HepG2 (cell line): ENCODE data around the gene MCEE. TPM values are rescaled to one million over a fixed set of nuclear protein-coding genes. Genes with fewer than 3 reads are reported as not detected.

ENCODE experiments used
- BCL6 ChIP-seq: IDR thresholded peaks from 2 replicates; pipeline ENCODE4 v1.6.1; 2016; ENCODE audit warnings: missing genetic modification reagents, missing compliant biosample characterization
- CEBPB ChIP-seq: IDR thresholded peaks from 2 replicates; pipeline ENCODE4 v1.6.1; 2011; ENCODE audit warnings: low read depth, low read length, improper control_type of control experiment, borderline replicate concordance
- CEBPG ChIP-seq: IDR thresholded peaks from 2 replicates; pipeline ENCODE4 v1.6.1; 2016
- GTF3A ChIP-seq: sonication (generic); formaldehyde crosslinking; conservative IDR thresholded peaks from 2 replicates; pipeline ENCODE4 v1.4.0; 2020; ENCODE audit warnings: mild to moderate bottlenecking, missing genetic modification reagents
- HNF4A ChIP-seq: sonication (generic); formaldehyde crosslinking; IDR thresholded peaks from 2 replicates; pipeline ENCODE4 v1.4.0; 2020; ENCODE audit warnings: missing genetic modification reagents
- JDP2 ChIP-seq: sonication (generic); formaldehyde crosslinking; IDR thresholded peaks from 2 replicates; pipeline ENCODE4 v1.8.1; 2022; ENCODE audit warnings: missing genetic modification reagents, borderline replicate concordance
- KDM1A ChIP-seq: IDR thresholded peaks from 2 replicates; pipeline ENCODE4 v1.6.1; 2016; ENCODE audit warnings: missing compliant biosample characterization
- MEF2D ChIP-seq: sonication (generic); formaldehyde crosslinking; IDR thresholded peaks from 2 replicates; pipeline ENCODE4 v1.5.1; 2020; ENCODE audit warnings: mild to moderate bottlenecking, missing genetic modification reagents
- NCOR1 ChIP-seq: fragments of 200-600 bp; sonication (generic); IDR thresholded peaks from 2 replicates; pipeline ENCODE4 v1.7.0; 2017; ENCODE audit warnings: antibody characterized with exemption, low read length, borderline replicate concordance
- RXRB ChIP-seq: IDR thresholded peaks from 2 replicates; pipeline ENCODE4 v1.6.1; 2016; ENCODE audit warnings: borderline replicate concordance, missing genetic modification reagents, missing compliant biosample characterization
- SOX6 ChIP-seq, 2 experiments: fragments of 450-650 bp in 1 of 2; sonication (generic) in 1 of 2; formaldehyde crosslinking in 1 of 2; IDR thresholded peaks; 2 replicates each; pipeline versions ENCODE4 v1.4.0 to v1.6.1; 2017 to 2020; ENCODE audit warnings: antibody characterized with exemption in 1 of 2, mild to moderate bottlenecking in 1 of 2, missing genetic modification reagents in 1 of 2
- STAG1 ChIP-seq: sonication (generic); formaldehyde crosslinking; IDR thresholded peaks from 2 replicates; pipeline ENCODE4 v1.4.0; 2020; ENCODE audit warnings: missing genetic modification reagents
- TGIF2 ChIP-seq: IDR thresholded peaks from 2 replicates; pipeline ENCODE4 v1.6.1; 2016; ENCODE audit warnings: control low read depth, missing compliant biosample characterization
- ZNF124 ChIP-seq: sonication (generic); formaldehyde crosslinking; IDR thresholded peaks from 2 replicates; pipeline ENCODE4 v1.4.0; 2020; ENCODE audit warnings: missing genetic modification reagents
- ZNF331 ChIP-seq: sonication (generic); formaldehyde crosslinking; IDR thresholded peaks from 2 replicates; pipeline ENCODE4 v1.4.0; 2020; ENCODE audit warnings: missing genetic modification reagents
- ZNF343 ChIP-seq: sonication (generic); formaldehyde crosslinking; IDR thresholded peaks from 2 replicates; pipeline ENCODE4 v1.4.0; 2020; ENCODE audit warnings: mild to moderate bottlenecking, missing genetic modification reagents
- ZNF556 ChIP-seq: sonication (generic); formaldehyde crosslinking; IDR thresholded peaks from 2 replicates; pipeline ENCODE4 v1.4.0; 2020; ENCODE audit warnings: mild to moderate bottlenecking, missing genetic modification reagents, borderline replicate concordance
- ZNF576 ChIP-seq: sonication (generic); formaldehyde crosslinking; IDR thresholded peaks from 2 replicates; pipeline ENCODE4 v1.4.0; 2020; ENCODE audit warnings: mild to moderate bottlenecking, missing genetic modification reagents
- ZNF646 ChIP-seq: sonication (generic); formaldehyde crosslinking; IDR thresholded peaks from 2 replicates; pipeline ENCODE4 v1.9.0; 2021; ENCODE audit warnings: mild to moderate bottlenecking, missing genetic modification reagents
- ZNF770 ChIP-seq: sonication (generic); formaldehyde crosslinking; IDR thresholded peaks from 2 replicates; pipeline ENCODE4 v1.5.0; 2020; ENCODE audit warnings: mild to moderate bottlenecking, missing genetic modification reagents
- ZUFSP ChIP-seq: sonication (generic); formaldehyde crosslinking; IDR thresholded peaks from 2 replicates; pipeline ENCODE4 v1.9.0; 2021; ENCODE audit warnings: missing genetic modification reagents, mild to moderate bottlenecking, borderline replicate concordance
- polyA plus RNA-seq, 8 experiments: library from polyadenylated mRNA; depleted of rRNA in 3 of 8; stranded (reverse) in 7 of 8; unstranded in 1 of 8; fragments of >200 nt; fragmentation: Illumina TruSeq in 4 of 8; extraction: Trizol in 4 of 8; gene quantifications; 2 replicates each; pipeline versions ENCODE4 v1.2.1 to v1.2.3, GENCODE V29; 2011 to 2016; ENCODE audit warnings: low read depth in 4 of 8, missing spikeins in 1 of 8, mixed read lengths in 1 of 8; ENCODE audit not compliant: insufficient read depth in 1 of 8
- total RNA-seq, 5 experiments: library from RNA; depleted of rRNA; stranded (reverse); fragments of >200 nt; fragmentation: Illumina TruSeq; extraction: Trizol; gene quantifications; 2 replicates each; pipeline ENCODE4 v1.2.3, GENCODE V29; 2016; ENCODE audit warnings: low read depth in 1 of 5

Gene MCEE
- total and polyA plus RNA-seq, 2 of the 13 experiments (the other 11 are each of a cell fraction or from before 2014, with no cell fraction given): 32.0 to 66.9 TPM

GRCh38 chr2:71173096-71173495 is 43.1 kb upstream of the MCEE start (continued):
- no peak for TF ChIP-seq JDP2
- TF ChIP-seq ZUFSP: no peak
- no peak for TF ChIP-seq KDM1A (CRISPR knock-in tag)
- TF ChIP-seq GTF3A: no peak
- TF ChIP-seq ZNF770 (CRISPR knock-in tag): peak; percentile 87
- TF ChIP-seq CEBPG (CRISPR knock-in tag): peak; percentile 82
- TF ChIP-seq ZNF646 (CRISPR knock-in tag): no peak
- no peak for TF ChIP-seq ZNF576 (CRISPR knock-in tag)
- peak; percentile 73 for TF ChIP-seq HNF4A (CRISPR knock-in tag)
- TF ChIP-seq BCL6 (CRISPR knock-in tag): peak; percentile 60
- no peak for TF ChIP-seq MEF2D
- TF ChIP-seq RXRB (CRISPR knock-in tag): peak; percentile 75
- TF ChIP-seq NCOR1: 0 out of 2 replicates have a peak, but pooled peaks have one; percentile 59
- TF ChIP-seq ZNF343 (CRISPR knock-in tag): no peak
- TF ChIP-seq ZNF331: no peak
- TF ChIP-seq CEBPB: peak; percentile 89
- TF ChIP-seq ZNF124: no peak
- no peak for TF ChIP-seq SOX6 (IDR thresholded peaks at IDR 0.05)
- 0 out of 2 replicates have a peak, but pooled peaks have one; percentile 11 for TF ChIP-seq SOX6 (CRISPR knock-in tag; IDR thresholded peaks at IDR 0.05)
- TF ChIP-seq STAG1 (CRISPR knock-in tag): no peak
- peak; percentile 25; the same call in 1 of the 2 replicates for TF ChIP-seq TGIF2 (CRISPR knock-in tag)
- no peak for TF ChIP-seq ZNF556 (CRISPR knock-in tag)
